ENCODE measurements around the gene DNASE1L3. TPM values are rescaled to one million over a fixed set of nuclear protein-coding genes. Genes with fewer than 3 reads are reported as not detected.

DNASE1L3 gene
- polyA plus RNA-seq, 1 donor from 2014 or later: not detected

- Histone ChIP-seq H3K79me2 (replicated peaks; ENCODE audit: insufficient read depth, low read length) (no peaks in the 10 kb centered on the region), H3K4me3 (ENCODE audit: low read length) (no peak overlapping the region), H3K9me3 (ENCODE audit: low read length) (no peaks in the 10 kb centered on the region), H3F3A (ENCODE audit: insufficient read depth, low read length, poor library complexity, severe bottlenecking) (no peaks in the 10 kb centered on the region), H3K9me2 (ENCODE audit: insufficient read depth, low read length) (no peaks in the 10 kb centered on the region), H3K27ac (ENCODE audit: low read length) (no peak overlapping the region), H2AFZ (ENCODE audit: low read depth, low read length) (no peak overlapping the region), H3K36me3 (ENCODE audit: insufficient read depth, low read length) (no peaks in the 10 kb centered on the region), H3K9ac (ENCODE audit: low read length) (no peak overlapping the region), H3K4me2 (ENCODE audit: low read length) (no peak overlapping the region), H3K27me3 (ENCODE audit: insufficient read depth, low read depth, low read length) (no peaks in the 10 kb centered on the region), H4K20me1 (ENCODE audit: insufficient read depth) (no peaks in the 10 kb centered on the region)
- TF ChIP-seq SMC3 (conservative IDR thresholded peaks at IDR 0.05; ENCODE audit: poor library complexity) (no peak), EP300 (conservative IDR thresholded peaks at IDR 0.05; ENCODE audit: poor library complexity, severe bottlenecking) (no peak), EZH2 (IDR thresholded peaks at IDR 0.05; ENCODE audit: borderline replicate concordance, insufficient read depth, low read length, poor library complexity, severe bottlenecking) (no peak), RAD21 (conservative IDR thresholded peaks at IDR 0.05) (no peak), CTCF (IDR thresholded peaks at IDR 0.05; ENCODE audit: poor library complexity, severe bottlenecking) (no peak), TAF1 (IDR thresholded peaks at IDR 0.05; ENCODE audit: low read depth) (no peak), MXI1 (conservative IDR thresholded peaks at IDR 0.05; ENCODE audit: poor library complexity, severe bottlenecking) (no peak), REST (IDR thresholded peaks at IDR 0.05; ENCODE audit: borderline replicate concordance) (no peak), POLR2AphosphoS5 (IDR thresholded peaks at IDR 0.05) (no peak)
Observed at GRCh38 chr3:58190882-58191281, 19.9 kb downstream of the DNASE1L3 start.

GRCh38 chr3:58190291-58190690, 20.5 kb downstream of the DNASE1L3 start:
- no peak overlapping the region for H3K27ac ChIP-seq (ENCODE audit: low read length)
- TF ChIP-seq SMC3 (conservative IDR thresholded peaks at IDR 0.05; ENCODE audit: poor library complexity) (no peak), REST (IDR thresholded peaks at IDR 0.05; ENCODE audit: borderline replicate concordance) (no peak), RAD21 (conservative IDR thresholded peaks at IDR 0.05) (no peak), EP300 (conservative IDR thresholded peaks at IDR 0.05; ENCODE audit: poor library complexity, severe bottlenecking) (no peak), POLR2AphosphoS5 (IDR thresholded peaks at IDR 0.05) (no peak), MXI1 (conservative IDR thresholded peaks at IDR 0.05; ENCODE audit: poor library complexity, severe bottlenecking) (no peak), EZH2 (IDR thresholded peaks at IDR 0.05; ENCODE audit: borderline replicate concordance, insufficient read depth, low read length, poor library complexity, severe bottlenecking) (no peak), CTCF (IDR thresholded peaks at IDR 0.05; ENCODE audit: poor library complexity, severe bottlenecking) (no peak), TAF1 (IDR thresholded peaks at IDR 0.05; ENCODE audit: low read depth) (no peak)
- H3K27me3 ChIP-seq (ENCODE audit: insufficient read depth, low read depth, low read length): no peaks in the 10 kb centered on the region
- no peak overlapping the region for H2AFZ ChIP-seq (ENCODE audit: low read depth, low read length)
- H3F3A ChIP-seq (ENCODE audit: insufficient read depth, low read length, poor library complexity, severe bottlenecking): no peaks in the 10 kb centered on the region
- H3K9me2 ChIP-seq (ENCODE audit: insufficient read depth, low read length): no peaks in the 10 kb centered on the region
- no peak overlapping the region for H3K4me3 ChIP-seq (ENCODE audit: low read length)
- no peaks in the 10 kb centered on the region for H3K79me2 ChIP-seq (replicated peaks; ENCODE audit: insufficient read depth, low read length)
- no peaks in the 10 kb centered on the region for H4K20me1 ChIP-seq (ENCODE audit: insufficient read depth)
- H3K4me2 ChIP-seq (ENCODE audit: low read length): no peak overlapping the region
- H3K9ac ChIP-seq (ENCODE audit: low read length): no peak overlapping the region
- H3K9me3 ChIP-seq (ENCODE audit: low read length): no peaks in the 10 kb centered on the region
- no peaks in the 10 kb centered on the region for H3K36me3 ChIP-seq (ENCODE audit: insufficient read depth, low read length)

Measured in neural cell (in vitro differentiated cells).